ENCODE results near the gene CERS6.
"Not testable (repeated sequence)": the region's sequence is repeated elsewhere in the genome, so short reads cannot be mapped to it uniquely, and the experiment has no call there.

The CERS6 gene

DNA sequence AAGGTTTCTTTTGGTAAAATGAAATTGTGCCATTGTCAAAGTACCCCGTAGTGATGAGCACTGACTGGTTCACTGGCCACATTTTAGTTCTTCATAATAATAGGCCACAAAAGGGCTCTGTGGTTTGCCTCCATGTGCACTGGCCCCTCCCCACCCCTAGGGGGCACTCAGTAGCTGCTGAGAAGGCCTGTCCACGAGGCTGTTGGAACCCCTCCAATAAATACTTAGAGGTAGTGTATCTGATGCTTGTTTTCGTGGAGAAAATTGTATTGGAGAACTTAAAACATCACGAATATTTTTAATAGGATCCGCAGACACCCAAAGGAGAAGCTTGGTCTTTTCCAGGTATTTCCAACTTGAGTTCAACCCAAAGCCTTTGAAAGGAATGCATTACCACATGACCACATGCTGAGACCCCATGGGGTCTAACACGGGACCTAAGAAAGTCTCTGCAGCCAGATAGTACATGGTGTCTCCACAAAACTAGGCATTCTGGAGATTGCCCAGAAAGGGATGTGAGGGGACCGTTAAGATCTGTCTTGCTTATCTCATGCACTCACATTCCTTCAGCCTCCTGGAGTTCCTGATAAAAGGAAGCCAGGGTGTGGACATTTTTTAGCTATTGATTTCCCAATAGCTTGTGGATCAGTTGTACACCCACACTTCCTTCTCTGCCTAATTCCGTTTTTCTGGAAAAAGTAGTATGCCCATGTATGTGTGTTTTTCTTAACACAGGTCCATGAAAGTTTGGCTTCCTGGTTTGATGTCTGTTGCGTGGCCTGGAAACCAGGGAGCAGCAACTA, 317.8 kb downstream of the CERS6 start:
- DNase-seq (ENCODE audit: low read depth), result peak; percentile 70

DNA sequence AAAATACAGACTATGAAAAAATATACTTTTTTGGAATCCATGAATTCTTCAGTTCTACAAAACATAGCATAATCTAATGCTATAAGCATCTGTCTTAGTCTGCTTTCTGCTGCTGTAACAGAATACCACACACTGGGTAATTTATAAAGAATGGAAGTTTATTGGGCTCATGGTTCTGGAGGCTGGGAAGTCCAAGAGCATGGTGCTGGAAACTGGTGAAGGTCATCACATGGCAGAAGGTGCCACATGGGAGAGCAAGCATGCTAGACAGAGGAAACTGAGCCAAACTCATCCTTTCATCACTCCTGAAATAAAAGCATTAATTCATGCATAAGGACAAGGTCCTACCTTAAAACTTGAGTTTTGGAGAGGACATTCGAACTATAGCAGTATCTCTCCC, 319.8 kb downstream of the CERS6 start:
- no peak for DNase-seq (ENCODE audit: low read depth)

GRCh38 chr2:168780669-168781071, 324.6 kb downstream of the CERS6 start:
- DNase-seq (ENCODE audit: low read depth), result no peak

GRCh38 chr2:168781191-168781817, 325.2 kb downstream of the CERS6 start:
- no peak for DNase-seq (ENCODE audit: low read depth)

- DNase-seq (ENCODE audit: low read depth), result no peak
Measured at GRCh38 chr2:168782271-168782670, 326.2 kb downstream of the CERS6 start.

- no peak for DNase-seq (ENCODE audit: low read depth)
Measured at GRCh38 chr2:168784993-168785392, 328.9 kb downstream of the CERS6 start.

GRCh38 chr2:168787098-168787781, 331.2 kb downstream of the CERS6 start:
- no peak for DNase-seq (ENCODE audit: low read depth)

DNA sequence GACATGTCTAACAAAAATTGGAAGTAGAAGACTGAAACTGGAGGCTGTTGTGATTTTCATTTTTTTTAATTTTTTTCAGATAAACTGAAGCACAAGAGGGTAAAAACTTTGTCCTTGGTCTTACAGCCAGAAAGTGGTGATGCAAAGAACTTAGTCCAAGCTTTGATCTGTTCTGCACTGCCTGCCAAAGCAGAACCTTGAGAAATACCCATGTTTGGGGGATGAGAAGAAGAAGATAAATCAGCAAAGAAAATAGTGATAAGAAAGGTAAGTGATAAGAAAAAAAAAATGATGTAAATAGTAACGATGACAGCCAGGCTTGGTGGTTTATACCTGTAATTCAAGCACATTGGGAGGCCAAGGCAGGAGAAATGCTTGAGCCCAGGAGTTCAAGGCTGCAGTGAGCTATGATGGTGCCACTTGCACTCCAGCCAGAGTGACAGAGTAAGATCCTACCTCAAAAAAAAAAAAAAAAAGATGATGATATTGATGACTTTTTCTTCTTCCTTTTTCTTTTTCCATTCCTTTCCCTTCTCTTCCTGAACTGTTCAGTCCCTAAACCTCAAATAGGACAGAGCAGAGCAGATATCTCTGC, 331.8 kb downstream of the CERS6 start:
- DNase-seq (ENCODE audit: low read depth), result no peak

DNA sequence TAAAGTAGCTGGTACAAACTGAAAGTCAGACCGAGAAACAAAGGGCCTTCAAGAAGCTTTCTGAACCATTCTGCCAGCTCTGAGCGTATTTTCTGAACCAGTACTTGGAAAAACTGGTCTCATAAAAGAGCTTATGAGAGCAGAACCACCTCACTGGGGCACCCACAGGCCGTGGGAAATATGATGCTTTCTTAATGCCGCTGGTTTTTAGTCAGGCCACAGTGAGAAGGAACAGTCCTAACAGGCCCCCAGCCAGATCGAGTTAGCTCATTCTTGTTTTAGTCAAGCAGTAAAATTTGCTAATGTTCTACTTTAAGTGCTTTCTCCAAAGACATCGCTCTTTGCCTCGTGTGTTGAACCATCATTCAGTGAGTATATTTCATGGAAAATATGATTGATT, 333.7 kb downstream of the CERS6 start:
- no peak for DNase-seq (ENCODE audit: low read depth)

GRCh38 chr2:168790226-168790902, 334.3 kb downstream of the CERS6 start:
- no peak for DNase-seq (ENCODE audit: low read depth)

DNA sequence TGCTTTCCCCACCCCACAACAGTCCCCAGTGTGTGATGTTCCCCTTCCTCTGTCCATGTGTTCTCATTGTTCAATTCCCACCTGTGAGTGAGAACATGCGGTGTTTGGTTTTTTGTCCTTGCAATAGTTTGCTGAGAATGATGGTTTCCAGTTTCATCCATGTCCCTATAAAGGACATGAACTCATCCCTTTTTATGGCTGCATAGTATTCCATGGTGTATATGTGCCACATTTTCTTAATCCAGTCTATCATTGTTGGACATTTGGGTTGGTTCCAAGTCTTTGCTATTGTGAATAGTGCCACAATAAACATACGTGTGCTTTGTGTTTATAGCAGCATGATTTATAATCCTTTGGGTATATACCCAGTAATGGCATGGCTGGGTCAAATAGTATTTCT, 335.1 kb downstream of the CERS6 start:
- DNase-seq (ENCODE audit: low read depth), result not testable (repeated sequence)

DNA sequence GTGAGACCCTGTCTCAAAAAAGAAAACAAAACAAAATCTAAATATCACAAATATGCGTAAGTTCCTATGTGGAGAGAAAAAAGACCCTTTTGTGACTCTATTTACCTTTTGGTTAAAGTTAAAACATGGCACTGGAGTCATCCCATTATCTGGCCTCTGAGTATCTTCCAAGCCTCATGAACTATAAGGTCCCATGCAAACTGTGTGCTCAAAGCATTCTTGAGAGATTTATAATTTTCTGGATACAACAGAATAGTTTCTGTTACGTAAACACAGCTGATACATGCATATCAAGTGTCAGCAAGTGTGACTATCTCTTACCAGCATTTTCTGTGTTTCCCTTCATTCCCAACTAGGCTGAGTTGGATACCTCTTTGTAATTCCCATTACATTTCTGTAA, 337.5 kb downstream of the CERS6 start:
- no peak for DNase-seq (ENCODE audit: low read depth)

- DNase-seq (ENCODE audit: low read depth), result no peak
Measured at GRCh38 chr2:168794968-168795367, 338.9 kb downstream of the CERS6 start.

GRCh38 chr2:168796090-168796577, 340.1 kb downstream of the CERS6 start:
- DNase-seq (ENCODE audit: low read depth), result no peak

DNA sequence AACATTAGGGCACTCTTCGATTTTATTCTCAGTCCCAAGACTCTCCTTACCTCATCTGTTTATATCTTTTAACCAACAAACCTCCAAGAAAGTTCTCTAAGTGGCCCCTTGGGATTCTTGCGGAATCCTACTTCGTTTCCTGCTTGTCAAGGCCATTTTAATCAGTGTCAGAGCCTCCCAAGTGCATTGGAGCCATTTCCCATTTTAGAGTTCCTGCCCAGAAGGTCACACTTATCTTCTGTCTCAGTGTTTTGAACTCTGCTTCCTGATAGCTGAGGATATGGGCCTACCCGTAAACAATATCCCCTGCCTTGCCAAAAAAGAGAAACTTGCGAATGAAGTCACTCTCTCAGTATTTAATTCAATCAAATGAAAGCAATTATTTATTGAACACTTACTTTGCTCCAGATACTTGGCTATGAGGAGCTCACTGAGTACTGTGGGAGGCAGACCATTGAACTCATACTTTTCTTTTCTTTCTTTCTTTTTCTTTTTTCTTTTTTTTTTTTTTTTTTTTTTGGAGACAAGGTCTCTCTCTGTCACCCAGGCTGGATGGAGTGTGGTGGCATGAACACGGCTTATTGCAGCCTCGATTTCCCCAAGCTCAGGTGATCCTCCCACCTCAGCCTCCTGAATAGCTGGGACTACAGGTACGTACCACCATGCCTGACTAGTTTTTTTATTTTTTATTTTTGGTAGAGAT, 340.7 kb downstream of the CERS6 start:
- no peak for DNase-seq (ENCODE audit: low read depth)

DNA sequence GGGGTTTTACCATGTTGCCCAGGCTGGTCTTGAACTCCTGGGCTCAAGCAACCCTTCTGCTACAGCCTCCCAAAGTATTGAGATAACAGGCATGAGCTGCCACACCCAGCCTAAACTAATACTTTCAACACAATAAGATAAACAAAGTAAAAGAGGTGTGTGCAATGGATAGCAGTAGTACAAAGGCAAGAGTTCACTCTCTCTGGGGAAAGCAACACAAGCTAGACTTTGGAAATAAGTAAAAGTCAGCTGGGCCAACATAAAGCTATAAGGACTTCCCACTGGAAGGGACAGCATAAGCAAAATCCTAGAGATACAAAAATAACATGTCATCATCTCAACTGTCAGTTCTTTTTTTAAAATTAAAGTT, 341.2 kb downstream of the CERS6 start:
- DNase-seq (ENCODE audit: low read depth), result no peak

DNA sequence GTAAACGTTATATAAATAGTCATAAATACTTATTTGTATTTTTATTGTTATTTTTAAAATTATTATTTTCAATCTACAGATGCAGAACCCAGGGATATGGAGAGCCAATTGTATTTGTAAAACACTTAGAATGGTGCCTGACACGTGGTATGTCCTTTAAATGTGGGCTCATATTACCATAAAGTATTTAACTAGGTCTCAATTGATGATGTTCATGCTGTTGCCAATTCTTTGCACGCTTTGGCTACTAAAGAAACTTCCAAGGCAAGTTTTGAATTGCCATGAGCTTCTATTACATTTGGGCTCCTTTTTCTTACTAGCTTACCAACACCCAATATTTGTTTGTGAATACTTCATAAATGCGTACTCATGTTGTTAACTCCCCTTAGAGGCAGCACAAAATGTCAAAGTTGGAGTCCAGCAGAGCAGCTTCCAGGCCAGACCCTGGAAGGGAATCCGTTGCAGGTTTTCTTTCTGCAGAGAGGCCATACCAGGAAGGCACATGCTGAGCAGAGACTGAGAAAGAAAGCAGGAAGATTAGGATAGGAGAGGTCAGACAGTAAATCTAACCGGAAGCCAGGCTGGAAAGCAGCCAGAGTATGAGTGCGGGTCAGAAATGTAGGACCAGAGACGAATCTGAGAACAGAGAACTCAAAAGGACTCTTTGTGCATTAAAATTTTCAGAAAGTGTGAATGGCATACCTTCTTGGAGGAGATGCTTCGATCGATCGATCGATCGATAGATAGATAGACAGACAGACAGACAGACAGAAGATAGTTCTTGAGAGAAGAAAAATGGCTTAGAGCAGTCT, 342.2 kb downstream of the CERS6 start:
- DNase-seq (ENCODE audit: low read depth), result peak; percentile 6

GRCh38 chr2:168798888-168799410, 342.9 kb downstream of the CERS6 start:
- no peak for DNase-seq (ENCODE audit: low read depth)

DNA sequence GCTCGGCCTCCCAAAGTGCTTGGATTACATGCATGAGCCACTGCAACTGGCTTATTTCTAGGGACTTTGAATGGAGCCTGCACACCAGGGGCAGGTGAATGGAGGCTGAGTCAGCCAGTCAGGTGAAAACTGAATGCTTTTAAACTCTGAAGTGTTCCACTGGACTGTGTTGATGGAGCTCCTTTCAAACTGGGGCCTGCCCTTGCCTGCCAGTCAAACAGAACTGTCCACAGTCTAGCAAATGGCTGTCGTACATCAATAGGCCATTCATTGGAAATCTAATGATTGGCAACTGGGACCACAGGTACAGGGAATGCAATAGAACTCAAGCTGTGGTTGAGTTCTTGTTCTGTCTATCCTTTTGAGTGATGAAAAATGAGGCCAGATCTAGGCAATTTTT, 345.4 kb downstream of the CERS6 start:
- DNase-seq (ENCODE audit: low read depth), result no peak
